ENCODE results near the gene CBX1. TPM values are rescaled to one million over a fixed set of nuclear protein-coding genes. Genes with fewer than 3 reads are reported as not detected.

The CBX1 gene
- total RNA-seq, 1 donor from 2014 or later = 33.0 TPM

DNA sequence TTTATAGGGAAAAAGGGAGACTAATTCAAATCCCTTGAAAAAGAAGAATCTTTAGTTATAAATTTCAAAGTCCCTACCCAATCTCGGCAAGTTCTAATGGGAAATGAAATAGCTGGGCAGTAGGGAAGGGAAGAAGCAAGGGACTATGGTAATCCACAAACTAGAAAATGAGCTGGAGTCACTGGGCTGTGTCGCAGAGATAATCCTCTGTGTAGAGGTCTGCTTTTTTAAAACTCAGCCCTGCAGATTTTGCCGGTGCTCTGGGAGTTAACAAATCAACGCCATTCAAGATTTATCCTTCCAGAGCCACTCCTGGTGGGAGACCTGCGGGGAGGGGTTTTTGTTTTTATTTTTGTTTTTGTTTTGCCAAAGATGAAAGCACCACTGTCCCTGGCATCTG lies 27.1 kb upstream of the CBX1 start:
- H3K4me3 ChIP-seq = no peak overlapping the region
- H3K4me1 ChIP-seq = no peaks in the 10 kb centered on the region
- no peak overlapping the region for H3K27ac ChIP-seq (replicated peaks)
- TF ChIP-seq, protein P1, sequence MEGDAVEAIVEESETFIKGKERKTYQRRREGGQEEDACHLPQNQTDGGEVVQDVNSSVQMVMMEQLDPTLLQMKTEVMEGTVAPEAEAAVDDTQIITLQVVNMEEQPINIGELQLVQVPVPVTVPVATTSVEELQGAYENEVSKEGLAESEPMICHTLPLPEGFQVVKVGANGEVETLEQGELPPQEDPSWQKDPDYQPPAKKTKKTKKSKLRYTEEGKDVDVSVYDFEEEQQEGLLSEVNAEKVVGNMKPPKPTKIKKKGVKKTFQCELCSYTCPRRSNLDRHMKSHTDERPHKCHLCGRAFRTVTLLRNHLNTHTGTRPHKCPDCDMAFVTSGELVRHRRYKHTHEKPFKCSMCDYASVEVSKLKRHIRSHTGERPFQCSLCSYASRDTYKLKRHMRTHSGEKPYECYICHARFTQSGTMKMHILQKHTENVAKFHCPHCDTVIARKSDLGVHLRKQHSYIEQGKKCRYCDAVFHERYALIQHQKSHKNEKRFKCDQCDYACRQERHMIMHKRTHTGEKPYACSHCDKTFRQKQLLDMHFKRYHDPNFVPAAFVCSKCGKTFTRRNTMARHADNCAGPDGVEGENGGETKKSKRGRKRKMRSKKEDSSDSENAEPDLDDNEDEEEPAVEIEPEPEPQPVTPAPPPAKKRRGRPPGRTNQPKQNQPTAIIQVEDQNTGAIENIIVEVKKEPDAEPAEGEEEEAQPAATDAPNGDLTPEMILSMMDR (IDR thresholded peaks at IDR 0.05; ENCODE audit: borderline replicate concordance) = no peak
- H3K36me3 ChIP-seq = peaks cover 7% of the 10 kb centered on the region
- intact Hi-C loops (cut with micrococcal nuclease) = loop anchor here (10.0 kb wide), 1 partner anchor 54 kb away; no protein-coding TSS in a partner anchor
- H3K9me3 ChIP-seq (replicated peaks) = no peaks in the 10 kb centered on the region
- no peak for DNase-seq
- H3K27me3 ChIP-seq (ENCODE audit: low read depth) = peaks cover 17% of the 10 kb centered on the region

DNA sequence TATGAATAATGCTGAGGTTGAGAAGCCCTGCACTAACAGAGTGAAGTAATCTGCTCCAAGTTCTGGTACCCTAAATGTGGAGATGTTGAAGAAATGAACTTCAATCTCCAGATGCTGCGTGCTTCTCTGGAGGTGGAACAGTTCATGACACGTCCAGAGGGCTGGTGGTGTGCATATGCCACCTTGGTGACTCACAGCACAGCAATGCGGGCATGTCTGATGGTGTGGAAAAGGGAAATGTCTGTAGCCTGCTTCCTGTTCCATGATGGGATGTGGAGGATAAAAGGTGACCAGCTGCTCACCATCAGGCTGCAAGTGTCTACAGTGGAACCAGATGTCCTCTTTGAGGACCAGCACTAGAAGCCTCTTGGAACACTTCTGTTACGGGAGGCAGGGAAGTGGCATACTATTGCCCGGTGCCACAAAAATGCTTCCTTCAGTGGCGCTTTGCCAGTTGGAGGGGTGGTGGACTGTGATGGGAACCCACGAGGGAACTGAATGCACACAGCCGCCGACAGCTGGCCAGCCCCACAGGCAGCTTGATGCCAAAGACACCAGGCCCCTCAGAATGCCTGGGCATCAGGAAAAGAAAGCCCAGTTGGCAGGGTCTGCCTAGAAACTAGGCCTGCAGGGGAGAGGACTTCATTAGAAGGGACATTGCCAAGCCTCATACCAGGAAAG lies 26.2 kb upstream of the CBX1 start:
- Histone ChIP-seq H3K4me3 (no peak overlapping the region), H3K27me3 (ENCODE audit: low read depth) (peaks cover 11% of the 10 kb centered on the region), H3K27ac (replicated peaks) (no peak overlapping the region), H3K9me3 (replicated peaks) (no peaks in the 10 kb centered on the region), H3K36me3 (peaks cover 16% of the 10 kb centered on the region), H3K4me1 (no peaks in the 10 kb centered on the region)
- DNase-seq = no peak
- TF ChIP-seq, protein P1 (IDR thresholded peaks at IDR 0.05; ENCODE audit: borderline replicate concordance) = no peak
- intact Hi-C loops (cut with micrococcal nuclease) = loop anchor here (10.0 kb wide), 1 partner anchor 53 kb away; no protein-coding TSS in a partner anchor

- peaks cover 26% of the 10 kb centered on the region for H3K36me3 ChIP-seq
- DNase-seq = no peak
Measured at GRCh38 chr17:48126532-48126850, 25.2 kb upstream of the CBX1 start.

GRCh38 chr17:48125829-48126531 lies 24.7 kb upstream of the CBX1 start:
- peaks cover 31% of the 10 kb centered on the region for H3K36me3 ChIP-seq
- H3K27me3 ChIP-seq (ENCODE audit: low read depth) = peaks cover 11% of the 10 kb centered on the region
- intact Hi-C loops (cut with micrococcal nuclease) = loop anchor here (10.0 kb wide), 1 partner anchor 51 kb away; no protein-coding TSS in a partner anchor
- no peak for DNase-seq
- no peak overlapping the region for H3K4me3 ChIP-seq
- H3K9me3 ChIP-seq (replicated peaks) = no peaks in the 10 kb centered on the region
- H3K27ac ChIP-seq (replicated peaks) = no peak overlapping the region
- no peaks in the 10 kb centered on the region for H3K4me1 ChIP-seq
- TF ChIP-seq, protein P1 (IDR thresholded peaks at IDR 0.05; ENCODE audit: borderline replicate concordance) = no peak

More at GRCh38 chr17:48126532-48126850, 25.2 kb upstream of the CBX1 start:
- TF ChIP-seq, protein P1 (IDR thresholded peaks at IDR 0.05; ENCODE audit: borderline replicate concordance) = no peak
- Histone ChIP-seq H3K27ac (replicated peaks) (no peak overlapping the region), H3K4me3 (no peak overlapping the region), H3K4me1 (no peaks in the 10 kb centered on the region), H3K27me3 (ENCODE audit: low read depth) (peaks cover 11% of the 10 kb centered on the region), H3K9me3 (replicated peaks) (no peaks in the 10 kb centered on the region)
- intact Hi-C loops (cut with micrococcal nuclease) = loop anchor here (10.0 kb wide), 1 partner anchor 52 kb away; no protein-coding TSS in a partner anchor

GRCh38 chr17:48123776-48124388 lies 22.6 kb upstream of the CBX1 start:
- intact Hi-C loops (cut with micrococcal nuclease) = loop anchor here (10.0 kb wide), 1 partner anchor 49 kb away; no protein-coding TSS in a partner anchor
- no peaks in the 10 kb centered on the region for H3K27me3 ChIP-seq (ENCODE audit: low read depth)
- H3K36me3 ChIP-seq = peaks cover 49% of the 10 kb centered on the region
- TF ChIP-seq, protein P1 (IDR thresholded peaks at IDR 0.05; ENCODE audit: borderline replicate concordance) = no peak
- H3K4me1 ChIP-seq = no peaks in the 10 kb centered on the region
- no peak overlapping the region for H3K27ac ChIP-seq (replicated peaks)
- no peak overlapping the region for H3K4me3 ChIP-seq
- no peak for DNase-seq
- no peaks in the 10 kb centered on the region for H3K9me3 ChIP-seq (replicated peaks)
